IMR-90 (cell line): ENCODE data around the gene HSPB1. TPM values are rescaled to one million over a fixed set of nuclear protein-coding genes. Genes with fewer than 3 reads are reported as not detected.

Experiments
- ATAC-seq: fragments of 200-7000 bp; cut with Tn5 transposase; 2 replicates; pipeline ENCODE4 v1.9.1; 2020; ENCODE audit warnings: low read depth, mild to moderate bottlenecking, moderate library complexity
- BruUV-seq: library from RNA; stranded (reverse); fragments of 400-500 nt; replicated peaks from 2 replicates; lab custom pipeline; 2021; lab: Mats Ljungman, UMichigan
- CTCF ChIA-PET: fragments of 300-600 bp; formaldehyde crosslinking; extraction: SDS; loops from one replicate; lab custom pipeline; 2021; ENCODE audit warnings: antibody characterized with exemption; lab: Yijun Ruan, JAX
- POLR2A ChIA-PET: fragments of 300-600 bp; sonication (Branson Sonifier 250); formaldehyde crosslinking; loops from one replicate; lab custom pipeline; 2022; ENCODE audit warnings: antibody characterized with exemption; ENCODE audit not compliant: unreplicated experiment; lab: Charles Lee
- DNase-seq: peaks from one replicate; pipeline ENCODE4 v3.0.0; 2013
- H2AFZ ChIP-seq: replicated peaks from 2 replicates; pipeline ENCODE3; 2013; ENCODE audit warnings: low read length, mild to moderate bottlenecking; ENCODE audit not compliant: poor library complexity
- H2AK5ac ChIP-seq: 2 replicates; pipeline ENCODE4 v1.6.1; 2013; ENCODE audit warnings: low read depth, low read length, inconsistent platforms
- H2AK9ac ChIP-seq: replicated peaks from 2 replicates; pipeline ENCODE3; 2013; ENCODE audit warnings: mild to moderate bottlenecking, low read depth, low read length, moderate library complexity; ENCODE audit not compliant: poor library complexity
- H2BK120ac ChIP-seq: 2 replicates; pipeline ENCODE4 v1.6.1; 2013; ENCODE audit warnings: low read depth, low read length, inconsistent platforms
- H2BK15ac ChIP-seq: 3 replicates; pipeline ENCODE4 v1.6.1; 2013; ENCODE audit warnings: low read depth, low read length, inconsistent platforms
- H2BK20ac ChIP-seq: 2 replicates; pipeline ENCODE4 v1.6.1; 2013; ENCODE audit warnings: low read depth, mild to moderate bottlenecking, inconsistent platforms, low read length, moderate library complexity
- H2BK5ac ChIP-seq: 2 replicates; pipeline ENCODE4 v1.6.1; 2013; ENCODE audit warnings: mild to moderate bottlenecking, low read depth, low read length, inconsistent platforms; ENCODE audit not compliant: poor library complexity, severe bottlenecking
- H3K14ac ChIP-seq: replicated peaks from 2 replicates; pipeline ENCODE4 v1.6.1; 2013; ENCODE audit warnings: low read depth, low read length, inconsistent platforms
- H3K18ac ChIP-seq: 2 replicates; pipeline ENCODE4 v1.6.1; 2013; ENCODE audit warnings: low read depth, low read length, control low read depth
- H3K23ac ChIP-seq: 2 replicates; pipeline ENCODE4 v1.6.1; 2013; ENCODE audit warnings: low read depth, low read length, inconsistent platforms
- H3K27ac ChIP-seq: 2 replicates; pipeline ENCODE4 v1.5.1; 2013; ENCODE audit warnings: mild to moderate bottlenecking, control low read depth, low read length; ENCODE audit not compliant: insufficient read depth
- H3K27me3 ChIP-seq: 2 replicates; pipeline ENCODE4 v1.6.1; 2013; ENCODE audit warnings: low read length; ENCODE audit not compliant: control insufficient read depth, insufficient read depth
- H3K36me3 ChIP-seq: 2 replicates; pipeline ENCODE4 v1.6.1; 2013; ENCODE audit warnings: low read length, mixed read lengths; ENCODE audit not compliant: control insufficient read depth, insufficient read depth
- H3K4ac ChIP-seq: 2 replicates; pipeline ENCODE4 v1.6.1; 2013; ENCODE audit warnings: low read depth, low read length, inconsistent platforms
- H3K4me1 ChIP-seq: 2 replicates; pipeline ENCODE4 v1.6.1; 2013; ENCODE audit warnings: low read length, mixed read lengths; ENCODE audit not compliant: control insufficient read depth, insufficient read depth
- H3K4me2 ChIP-seq: 2 replicates; pipeline ENCODE4 v1.6.1; 2013; ENCODE audit warnings: low read depth, mild to moderate bottlenecking, control low read depth, low read length, moderate library complexity
- H3K4me3 ChIP-seq: 2 replicates; pipeline ENCODE4 v1.5.1; 2013; ENCODE audit warnings: low read depth, mild to moderate bottlenecking, control low read depth, low read length, moderate library complexity; ENCODE audit not compliant: insufficient read depth
- H3K56ac ChIP-seq: 2 replicates; pipeline ENCODE4 v1.6.1; 2013; ENCODE audit warnings: low read length, inconsistent platforms; ENCODE audit not compliant: insufficient read depth; ENCODE audit errors: extremely low read depth
- H3K79me1 ChIP-seq, 2 experiments: 2 replicates each; pipeline ENCODE4 v1.6.1; 2013; ENCODE audit warnings: low read length in 2 of 2, inconsistent platforms in 1 of 2, low read depth in 1 of 2
- H3K9ac ChIP-seq: 2 replicates; pipeline ENCODE4 v1.6.1; 2013; ENCODE audit warnings: low read depth, low read length, control low read depth
- H3K9me1 ChIP-seq: 2 replicates; pipeline ENCODE4 v1.6.1; 2013; ENCODE audit warnings: low read length, inconsistent platforms; ENCODE audit not compliant: insufficient read depth
- H3K9me3 ChIP-seq: 2 replicates; pipeline ENCODE4 v1.6.1; 2013; ENCODE audit warnings: low read length; ENCODE audit not compliant: control insufficient read depth, insufficient read depth
- H4K20me1 ChIP-seq: 2 replicates; pipeline ENCODE4 v1.6.1; 2013; ENCODE audit warnings: low read length, inconsistent platforms; ENCODE audit not compliant: insufficient read depth
- H4K5ac ChIP-seq: 2 replicates; pipeline ENCODE4 v1.6.1; 2013; ENCODE audit warnings: mild to moderate bottlenecking, low read depth, low read length, control low read depth
- H4K8ac ChIP-seq, 2 experiments: 2 replicates each; pipeline ENCODE4 v1.6.1; 2013; ENCODE audit warnings: low read depth in 2 of 2, low read length in 2 of 2, control low read depth in 1 of 2, inconsistent platforms in 1 of 2
- H4K91ac ChIP-seq: 2 replicates; pipeline ENCODE4 v1.6.1; 2013; ENCODE audit warnings: low read depth, low read length, inconsistent platforms; ENCODE audit not compliant: insufficient read depth
- BHLHE40 ChIP-seq: fragments of 150-350 bp; IDR thresholded peaks from 2 replicates; pipeline ENCODE4 v1.6.1; 2016; ENCODE audit warnings: mild to moderate bottlenecking, low read depth, low read length
- CEBPB ChIP-seq: IDR thresholded peaks from 2 replicates; pipeline ENCODE4 v1.6.1; 2012; ENCODE audit warnings: low read depth, low read length, improper control_type of control experiment
- CHD1 ChIP-seq: IDR thresholded peaks from 2 replicates; pipeline ENCODE4 v1.6.1; 2012; ENCODE audit warnings: low read depth, low read length, improper control_type of control experiment
- FOS ChIP-seq: fragments of 150-350 bp; IDR thresholded peaks from 2 replicates; pipeline ENCODE4 v1.6.1; 2016; ENCODE audit warnings: low read depth, low read length
- MAFK ChIP-seq: IDR thresholded peaks from 2 replicates; pipeline ENCODE4 v1.6.1; 2012; ENCODE audit warnings: low read depth, low read length, improper control_type of control experiment
- MXI1 ChIP-seq: IDR thresholded peaks from 2 replicates; pipeline ENCODE4 v1.6.1; 2012; ENCODE audit warnings: low read depth, mild to moderate bottlenecking, low read length, moderate library complexity, borderline replicate concordance
- NFE2L2 ChIP-seq: fragments of 150-350 bp; IDR thresholded peaks from 2 replicates; pipeline ENCODE4 v1.6.1; 2016; ENCODE audit warnings: low read depth, mild to moderate bottlenecking, low read length
- POLR2A ChIP-seq: IDR thresholded peaks from 2 replicates; pipeline ENCODE4 v1.6.1; 2012; ENCODE audit warnings: mild to moderate bottlenecking, low read depth, low read length
- RAD21 ChIP-seq: IDR thresholded peaks from 2 replicates; pipeline ENCODE4 v1.6.1; 2012; ENCODE audit warnings: low read length, improper control_type of control experiment
- RCOR1 ChIP-seq: IDR thresholded peaks from 2 replicates; pipeline ENCODE4 v1.6.1; 2012; ENCODE audit warnings: mild to moderate bottlenecking, low read length, improper control_type of control experiment; ENCODE audit not compliant: insufficient replicate concordance
- RFX5 ChIP-seq: IDR thresholded peaks from 2 replicates; pipeline ENCODE4 v1.8.0; 2012; ENCODE audit warnings: low read depth, mild to moderate bottlenecking, low read length, moderate library complexity
- SMC3 ChIP-seq: fragments of 150-350 bp; IDR thresholded peaks from 2 replicates; pipeline ENCODE4 v1.6.1; 2016; ENCODE audit warnings: low read depth, mild to moderate bottlenecking, antibody characterized with exemption, low read length, moderate library complexity
- WGBS, 2 experiments: methylation state at CpG; one replicate each; pipeline versions ENCODE4 v1.1.5 to v1.1.7; 2013; ENCODE audit warnings: missing lambda C conversion rate in 2 of 2; ENCODE audit not compliant: insufficient read length in 1 of 2; ENCODE audit errors: extremely low coverage in 2 of 2; 5-methylcytosine and 5-hydroxymethylcytosine counted together
- dilution Hi-C: fragments of 300-500 bp; cut with HindIII; formaldehyde crosslinking; loops from one replicate; pipeline ENCODE4 v1.14.3; 2018; ENCODE audit warnings: low sequenced_read_pairs; ENCODE audit not compliant: unreplicated experiment
- in situ Hi-C: fragments of 300-500 bp; cut with MboI; formaldehyde crosslinking; loops from 3 replicates; pipeline ENCODE4 v1.14.3; 2019; ENCODE audit warnings: low sequenced_read_pairs, inconsistent platforms, mixed read lengths
- intact Hi-C: fragments of 100-400 bp; cut with micrococcal nuclease; formaldehyde crosslinking; loops from 2 replicates; pipeline ENCODE4 v1.10.0; 2022
- polyA plus RNA-seq, 3 experiments: library from polyadenylated mRNA; depleted of rRNA; stranded (reverse); fragments of >200 nt; gene quantifications; 2 replicates each; pipeline ENCODE4 v1.2.3, GENCODE V29; 2012; ENCODE audit warnings: low replicate concordance in 1 of 3
- total RNA-seq: library from RNA; depleted of rRNA; stranded (reverse); fragments of >200 nt; gene quantifications from 2 replicates; pipeline ENCODE4 v1.2.3, GENCODE V29; 2012
- TF ChIP-seq, protein P1 (sequence below): conservative IDR thresholded peaks from 2 replicates; pipeline ENCODE4 v1.5.1; 2012; ENCODE audit warnings: mild to moderate bottlenecking, low read depth, low read length, improper control_type of control experiment
- TF ChIP-seq, protein P2 (sequence below): fragments of 150-350 bp; IDR thresholded peaks from 2 replicates; pipeline ENCODE4 v1.6.1; 2016; ENCODE audit warnings: low read depth, mild to moderate bottlenecking, low read length, moderate library complexity, borderline replicate concordance
- TF ChIP-seq, protein P3 (sequence below): fragments of 150-350 bp; IDR thresholded peaks from 2 replicates; pipeline ENCODE4 v1.6.1; 2017; ENCODE audit warnings: mild to moderate bottlenecking, antibody characterized with exemption, low read length, low read depth

HSPB1 gene
- total and polyA plus RNA-seq, 2 of the 4 experiments (the other 2 are of a cell fraction), result 33.2 to 1,363 TPM

DNA sequence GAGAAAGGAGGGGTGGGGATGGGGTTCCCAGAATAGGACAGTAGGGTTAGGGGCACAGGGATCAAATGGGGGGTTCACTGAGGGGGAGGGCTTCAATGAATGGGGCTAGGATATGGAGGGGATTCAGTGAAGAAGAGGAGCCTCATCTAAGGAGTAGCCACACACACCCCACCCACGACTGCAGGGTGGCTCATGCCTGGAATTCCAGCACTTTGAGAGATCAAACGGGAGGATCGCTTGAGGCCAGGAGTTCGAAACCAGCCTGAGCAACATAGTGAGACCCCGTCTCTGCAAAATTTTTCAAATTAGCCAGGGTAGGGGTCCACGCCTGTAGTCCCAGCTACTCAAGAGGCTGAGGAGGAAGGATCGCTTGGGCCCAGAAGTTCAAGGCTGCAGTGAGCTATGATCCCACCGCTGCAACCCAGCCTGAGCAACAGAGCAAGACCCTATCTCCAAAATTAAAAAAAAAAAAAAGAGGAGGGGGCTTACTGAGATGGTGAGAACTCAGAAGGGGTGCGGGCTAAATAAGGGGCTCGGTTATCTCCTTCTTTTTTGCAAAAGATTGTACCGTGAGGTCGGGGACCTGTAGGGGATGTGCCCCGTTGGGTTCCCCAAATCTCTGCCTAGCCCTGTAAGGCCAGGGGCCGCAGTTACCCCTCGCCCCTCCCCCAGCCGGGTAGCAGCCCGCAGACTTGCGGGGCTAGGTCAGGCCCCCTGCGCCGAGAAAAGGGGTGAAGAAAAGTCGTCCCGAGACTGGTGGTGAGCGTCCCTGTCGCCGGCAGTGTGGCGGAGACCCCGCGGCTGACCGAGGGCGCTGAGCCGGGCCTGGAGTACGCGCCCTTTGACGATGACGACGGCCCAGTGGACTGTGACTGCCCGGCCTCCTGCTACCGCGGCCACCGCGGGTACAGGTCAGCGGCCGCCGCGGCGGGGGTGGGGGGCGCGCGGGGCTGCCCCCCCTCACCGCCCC, 43.1 kb upstream of the HSPB1 start:
- dilution Hi-C loops (no loop called here), in situ Hi-C loops (no loop called here), intact Hi-C loops (no loop called here)
- ChIA-PET POLR2A (no interaction called here), CTCF (no interaction called here)
- H3K9ac ChIP-seq, result no peak overlapping the region
- no peak overlapping the region for H3K23ac ChIP-seq
- H2AK9ac ChIP-seq, result no peak overlapping the region
- H4K91ac ChIP-seq, result no peak overlapping the region
- no peak overlapping the region for H4K8ac ChIP-seq
- H4K5ac ChIP-seq, result no peak overlapping the region
- no peak overlapping the region for H2BK15ac ChIP-seq
- H2AFZ ChIP-seq, result peak overlapping the region; percentile 70
- no peak overlapping the region for H2BK5ac ChIP-seq
- H3K27me3 ChIP-seq, result peaks cover 29% of the 10 kb centered on the region
- no peak overlapping the region for H3K18ac ChIP-seq
- H3K9me3 ChIP-seq, result no peaks in the 10 kb centered on the region
- no peaks in the 10 kb centered on the region for H3K4me1 ChIP-seq
- H2BK120ac ChIP-seq, result no peak overlapping the region
- no peak overlapping the region for H3K56ac ChIP-seq
- no peaks in the 10 kb centered on the region for H3K9me1 ChIP-seq
- ATAC-seq, result no peak
- no peak overlapping the region for H3K4ac ChIP-seq
- 9% methylated on average over 14 of the region's 50 CpGs; no CpG with 5 or more reads in 1 of the 2 experiments for WGBS, 2 experiments
- DNase-seq, result no peak
- no peak overlapping the region for H2AK5ac ChIP-seq
- H3K36me3 ChIP-seq, result no peaks in the 10 kb centered on the region
- H4K20me1 ChIP-seq, result no peaks in the 10 kb centered on the region
- no peak overlapping the region for H3K4me3 ChIP-seq
- BruUV-seq, result no TSS peak
- no peak overlapping the region for H3K27ac ChIP-seq
- H3K14ac ChIP-seq, result no peak overlapping the region
- H2BK20ac ChIP-seq, result no peak overlapping the region
- no peaks in the 10 kb centered on the region for H3K79me1 ChIP-seq
- H3K4me2 ChIP-seq, result peak overlapping the region; percentile 15; the same call in 1 of the 2 replicates
- TF ChIP-seq CEBPB (no peak), MXI1 (no peak), POLR2A (no peak), NFE2L2 (no peak), RAD21 (no peak), MAFK (no peak), BHLHE40 (no peak), SMC3 (no peak), RCOR1 (no peak), RFX5 (no peak), FOS (no peak), CHD1 (no peak)
- TF ChIP-seq, protein P1, sequence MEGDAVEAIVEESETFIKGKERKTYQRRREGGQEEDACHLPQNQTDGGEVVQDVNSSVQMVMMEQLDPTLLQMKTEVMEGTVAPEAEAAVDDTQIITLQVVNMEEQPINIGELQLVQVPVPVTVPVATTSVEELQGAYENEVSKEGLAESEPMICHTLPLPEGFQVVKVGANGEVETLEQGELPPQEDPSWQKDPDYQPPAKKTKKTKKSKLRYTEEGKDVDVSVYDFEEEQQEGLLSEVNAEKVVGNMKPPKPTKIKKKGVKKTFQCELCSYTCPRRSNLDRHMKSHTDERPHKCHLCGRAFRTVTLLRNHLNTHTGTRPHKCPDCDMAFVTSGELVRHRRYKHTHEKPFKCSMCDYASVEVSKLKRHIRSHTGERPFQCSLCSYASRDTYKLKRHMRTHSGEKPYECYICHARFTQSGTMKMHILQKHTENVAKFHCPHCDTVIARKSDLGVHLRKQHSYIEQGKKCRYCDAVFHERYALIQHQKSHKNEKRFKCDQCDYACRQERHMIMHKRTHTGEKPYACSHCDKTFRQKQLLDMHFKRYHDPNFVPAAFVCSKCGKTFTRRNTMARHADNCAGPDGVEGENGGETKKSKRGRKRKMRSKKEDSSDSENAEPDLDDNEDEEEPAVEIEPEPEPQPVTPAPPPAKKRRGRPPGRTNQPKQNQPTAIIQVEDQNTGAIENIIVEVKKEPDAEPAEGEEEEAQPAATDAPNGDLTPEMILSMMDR, result no peak
- TF ChIP-seq, protein P2, sequence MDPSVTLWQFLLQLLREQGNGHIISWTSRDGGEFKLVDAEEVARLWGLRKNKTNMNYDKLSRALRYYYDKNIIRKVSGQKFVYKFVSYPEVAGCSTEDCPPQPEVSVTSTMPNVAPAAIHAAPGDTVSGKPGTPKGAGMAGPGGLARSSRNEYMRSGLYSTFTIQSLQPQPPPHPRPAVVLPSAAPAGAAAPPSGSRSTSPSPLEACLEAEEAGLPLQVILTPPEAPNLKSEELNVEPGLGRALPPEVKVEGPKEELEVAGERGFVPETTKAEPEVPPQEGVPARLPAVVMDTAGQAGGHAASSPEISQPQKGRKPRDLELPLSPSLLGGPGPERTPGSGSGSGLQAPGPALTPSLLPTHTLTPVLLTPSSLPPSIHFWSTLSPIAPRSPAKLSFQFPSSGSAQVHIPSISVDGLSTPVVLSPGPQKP, result no peak
- TF ChIP-seq, protein P3, sequence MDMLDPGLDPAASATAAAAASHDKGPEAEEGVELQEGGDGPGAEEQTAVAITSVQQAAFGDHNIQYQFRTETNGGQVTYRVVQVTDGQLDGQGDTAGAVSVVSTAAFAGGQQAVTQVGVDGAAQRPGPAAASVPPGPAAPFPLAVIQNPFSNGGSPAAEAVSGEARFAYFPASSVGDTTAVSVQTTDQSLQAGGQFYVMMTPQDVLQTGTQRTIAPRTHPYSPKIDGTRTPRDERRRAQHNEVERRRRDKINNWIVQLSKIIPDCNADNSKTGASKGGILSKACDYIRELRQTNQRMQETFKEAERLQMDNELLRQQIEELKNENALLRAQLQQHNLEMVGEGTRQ, result no peak
